Measurements from ENCODE around the gene DCANP1.

GRCh38 chr5:135426102-135427082 lies 20.8 kb downstream of the DCANP1 start:
- TF ChIP-seq CTCF (conservative IDR thresholded peaks at IDR 0.05) (peak; percentile 88), ZFX (IDR thresholded peaks at IDR 0.05) (no peak)

Measured in C4-2B (cell line).